HG03095 (cell line): Measurements from ENCODE around the gene PTPRE.

Source experiments
- ATAC-seq: cut with Tn5 transposase; IDR thresholded peaks from one replicate; pipeline ENCODE4 v1.9.1; 2021; ENCODE audit warnings: moderate library complexity; ENCODE audit not compliant: unreplicated experiment

Gene PTPRE

GRCh38 chr10:127948791-127949190, 41.9 kb downstream of the PTPRE start:
- ATAC-seq = no peak

GRCh38 chr10:127949831-127950230, 42.9 kb downstream of the PTPRE start:
- no peak for ATAC-seq

DNA sequence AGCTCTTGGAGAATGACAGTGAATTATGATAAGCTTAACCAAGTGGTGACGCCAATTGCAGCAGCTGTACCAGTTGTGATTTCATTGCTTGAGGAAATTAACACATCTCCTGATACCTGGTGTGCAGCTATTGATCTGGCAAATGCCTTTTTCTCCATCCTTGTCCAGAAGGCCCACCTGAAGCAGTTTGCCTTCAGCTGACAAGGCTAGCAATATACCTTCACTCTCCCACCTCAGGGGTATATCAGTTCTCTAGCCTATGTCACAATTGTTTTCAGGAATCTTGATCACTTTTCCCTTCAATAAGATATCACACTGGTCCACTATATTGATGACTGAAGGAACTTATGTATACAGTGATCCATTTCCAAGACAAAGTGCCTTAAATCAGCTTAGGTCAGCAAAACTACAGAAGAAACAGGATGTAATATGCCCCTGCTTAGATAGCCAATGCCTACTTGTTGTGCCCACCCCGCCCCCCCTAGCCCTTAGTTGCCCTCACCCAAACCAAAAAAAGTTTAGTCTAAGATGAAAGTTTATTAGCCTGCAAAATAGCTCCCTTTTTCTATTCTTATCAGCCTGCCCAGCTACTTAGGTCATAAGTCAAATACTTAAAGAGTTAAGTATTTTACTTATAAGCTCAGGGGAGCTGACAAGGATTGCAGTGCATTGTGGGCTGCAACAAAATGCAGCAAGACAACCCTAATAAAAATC, 45.1 kb downstream of the PTPRE start:
- ATAC-seq = no peak

DNA sequence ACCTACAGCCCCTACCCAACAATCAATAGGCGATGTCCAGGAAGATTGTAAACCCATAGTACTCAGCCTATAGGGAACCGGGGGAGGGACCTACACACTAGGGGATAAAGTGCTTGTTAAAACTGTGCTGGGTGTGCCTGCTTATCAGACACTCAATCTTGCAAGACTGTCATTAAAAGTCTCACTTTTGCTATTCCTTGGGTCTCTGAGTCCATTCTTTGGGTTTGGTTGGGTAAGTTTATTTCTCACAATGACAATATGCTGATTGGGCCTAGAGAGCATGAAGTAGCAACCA, 45.6 kb downstream of the PTPRE start:
- ATAC-seq = no peak

- ATAC-seq = no peak
These were observed 46.0 kb downstream of the PTPRE start for GRCh38 chr10:127952918-127953317.

- no peak for ATAC-seq
These were observed 47.0 kb downstream of the PTPRE start for GRCh38 chr10:127953876-127954275.

DNA sequence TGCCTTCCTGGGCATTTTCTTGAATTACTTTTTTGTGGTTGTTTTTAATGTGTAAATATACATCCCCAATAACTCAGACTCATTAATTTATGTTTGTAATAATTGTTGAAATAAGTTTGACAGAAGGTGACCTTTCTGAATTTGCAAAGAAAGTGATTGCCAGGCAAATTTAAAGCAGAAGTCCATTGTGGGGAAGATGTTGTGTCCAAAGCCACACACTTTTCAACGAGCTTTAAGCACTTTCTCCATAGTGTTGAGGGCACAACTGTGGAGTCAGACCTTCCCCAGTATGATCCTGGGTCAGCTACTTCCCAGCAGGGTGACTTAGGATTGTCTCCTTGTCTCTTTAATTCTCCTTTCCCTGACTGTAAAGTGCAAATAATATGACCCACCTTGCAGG, 52.5 kb downstream of the PTPRE start:
- no peak for ATAC-seq

DNA sequence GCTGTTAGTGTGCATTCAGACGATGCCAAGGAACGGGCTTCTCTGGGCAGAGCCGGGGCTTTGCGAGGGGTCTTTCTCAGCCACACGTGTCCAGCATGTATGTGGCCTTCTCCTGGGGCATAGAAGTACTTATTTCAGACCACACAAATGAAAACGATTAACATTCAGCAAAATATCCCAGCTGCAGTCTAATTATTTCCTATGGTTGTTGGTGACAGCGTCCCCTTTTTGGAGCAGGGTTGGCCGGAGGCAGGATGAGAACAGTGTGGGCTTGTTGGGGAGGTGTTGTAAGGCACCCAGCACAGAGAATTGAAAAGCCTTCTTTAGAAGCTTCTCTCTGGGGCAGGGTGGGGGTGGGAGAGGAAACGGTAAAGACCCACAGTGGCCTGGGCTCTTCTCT, 54.2 kb downstream of the PTPRE start:
- no peak for ATAC-seq

- ATAC-seq = no peak
These were observed 55.3 kb downstream of the PTPRE start for GRCh38 chr10:127962205-127962604.

DNA sequence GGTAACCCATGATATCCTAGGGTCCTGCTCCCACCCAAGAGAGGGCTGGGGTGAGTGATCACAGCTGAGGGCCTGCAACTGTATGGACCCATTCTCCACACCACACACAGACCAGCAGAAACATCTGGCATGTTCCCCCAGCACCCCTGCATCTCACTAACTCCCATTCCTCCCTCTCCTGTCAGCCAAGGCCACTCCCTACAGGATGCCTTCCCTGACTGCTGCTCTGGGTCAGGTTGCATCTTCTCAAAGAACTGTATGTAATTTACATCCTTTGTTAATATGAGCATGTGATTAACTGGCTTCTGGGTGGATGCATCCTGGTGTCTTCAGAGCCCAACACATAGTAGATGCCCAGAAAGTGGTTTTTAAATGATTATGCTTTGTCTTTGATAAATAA, 56.2 kb downstream of the PTPRE start:
- ATAC-seq = no peak

- ATAC-seq = no peak
These were observed 57.7 kb downstream of the PTPRE start for GRCh38 chr10:127964621-127965020.

DNA sequence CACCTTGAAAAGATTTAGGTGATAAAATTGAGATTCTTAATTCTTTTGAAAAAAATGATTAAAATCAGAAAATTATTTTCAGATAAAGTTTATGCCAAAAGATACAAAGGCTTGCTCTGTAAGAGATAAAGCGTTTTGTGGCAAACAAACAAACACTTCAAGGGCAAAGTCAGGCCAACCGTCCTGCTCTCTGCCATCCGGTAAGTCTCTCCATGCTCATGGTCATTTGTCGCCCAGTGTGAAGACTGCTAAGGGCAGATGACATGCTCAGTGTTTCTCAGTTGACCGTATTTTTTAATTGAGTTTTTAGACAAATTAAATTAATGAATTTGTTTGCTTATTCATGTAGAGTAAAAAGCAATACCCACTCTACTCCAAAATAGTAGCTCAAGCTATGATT, 60.0 kb downstream of the PTPRE start:
- ATAC-seq = no peak

DNA sequence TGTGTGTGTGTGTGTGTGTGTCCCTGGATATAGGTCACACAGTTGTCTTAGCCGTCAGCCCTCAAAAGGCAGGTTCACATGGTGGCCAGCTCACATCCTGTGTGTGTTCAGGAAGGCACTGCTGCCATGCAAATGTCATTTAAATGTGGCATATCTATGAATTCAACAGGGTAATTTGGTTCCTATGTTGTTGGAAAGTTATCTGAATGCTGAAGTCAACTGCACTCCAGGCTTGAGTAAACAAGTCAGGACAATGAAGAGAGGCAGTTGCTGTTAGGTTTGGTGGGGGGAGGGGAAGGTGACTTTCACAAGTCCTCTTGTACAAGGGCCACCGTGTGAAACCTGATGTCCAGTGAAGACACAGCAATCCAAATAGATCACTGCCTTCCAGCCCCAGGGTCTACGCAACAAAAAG, 61.1 kb downstream of the PTPRE start:
- ATAC-seq = no peak

GRCh38 chr10:127968659-127969058, 61.8 kb downstream of the PTPRE start:
- ATAC-seq = no peak

DNA sequence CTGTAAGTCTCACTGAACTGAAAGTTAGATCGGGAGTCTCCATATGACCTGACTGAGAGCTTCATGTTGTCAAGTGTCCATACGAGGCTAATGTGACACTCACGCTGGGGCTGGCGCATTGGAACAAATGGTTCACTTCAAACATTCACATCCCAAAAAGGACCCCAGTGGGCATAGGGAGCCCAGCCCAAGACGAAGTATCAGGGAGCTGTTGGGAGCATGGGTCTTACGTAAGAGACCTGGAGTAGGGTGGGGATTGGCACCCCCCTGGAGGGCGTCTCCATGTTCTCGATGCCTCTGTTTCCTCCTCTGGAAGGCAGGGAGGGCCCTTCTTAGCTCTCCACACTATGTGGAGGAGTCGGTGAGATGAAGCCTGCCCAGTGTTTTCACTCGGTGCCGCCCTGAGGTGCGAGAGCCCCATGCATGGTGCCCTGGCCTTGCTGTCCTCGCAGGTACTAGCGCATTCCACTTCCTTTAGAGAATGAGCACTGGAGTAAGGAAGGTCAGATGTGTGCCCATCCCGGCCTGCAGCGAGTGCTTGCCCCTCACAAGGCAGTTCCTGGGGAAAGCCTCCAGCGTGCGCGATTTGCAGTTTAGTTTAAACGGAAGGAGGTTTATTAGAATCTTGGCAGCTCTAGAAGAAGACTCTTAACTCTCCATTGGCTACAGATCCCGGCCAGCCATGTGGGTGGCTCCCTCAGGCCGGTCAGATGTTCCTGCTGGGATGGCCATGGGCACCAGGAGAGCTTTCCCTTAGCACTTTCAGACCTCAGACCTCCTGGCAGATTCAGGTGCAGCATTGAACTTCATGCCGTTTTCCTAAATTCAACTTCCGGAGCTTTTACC, 64.4 kb downstream of the PTPRE start:
- no peak for ATAC-seq

- no peak for ATAC-seq
These were observed 65.2 kb downstream of the PTPRE start for GRCh38 chr10:127971963-127972615.

DNA sequence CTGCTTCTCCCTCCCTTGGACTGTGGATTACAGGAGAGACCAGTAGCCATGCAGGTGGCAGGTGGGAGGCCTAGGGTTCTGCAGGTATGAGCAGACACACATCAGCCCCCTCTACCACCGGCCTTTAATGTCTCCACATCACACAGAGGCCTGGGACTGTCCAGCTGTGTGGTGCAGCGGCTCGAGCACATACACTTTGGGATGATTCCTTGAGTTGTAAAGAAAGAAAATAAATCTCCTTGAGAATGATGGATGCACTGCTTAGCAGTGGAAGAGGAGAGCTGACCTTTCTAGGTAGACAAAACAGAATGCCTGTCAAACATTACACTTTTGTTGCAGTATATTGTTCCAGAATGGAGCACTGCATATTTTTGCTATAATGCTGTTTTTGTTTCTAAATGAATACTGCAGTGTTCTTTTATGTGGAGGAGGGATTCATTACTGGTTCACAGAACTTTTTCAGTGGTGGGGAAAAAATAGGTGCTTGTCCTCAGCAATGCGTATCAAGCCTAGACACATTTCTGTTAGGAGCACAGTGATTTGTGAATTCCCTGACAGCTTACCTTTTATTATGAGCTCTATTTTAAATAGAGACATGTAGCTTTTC, 66.0 kb downstream of the PTPRE start:
- ATAC-seq = no peak

- no peak for ATAC-seq
These were observed 66.9 kb downstream of the PTPRE start for GRCh38 chr10:127973791-127974311.

GRCh38 chr10:127974911-127975310, 68.0 kb downstream of the PTPRE start:
- ATAC-seq = no peak

- no peak for ATAC-seq
These were observed 69.4 kb downstream of the PTPRE start for GRCh38 chr10:127976286-127976685.

- ATAC-seq = no peak
These were observed 69.9 kb downstream of the PTPRE start for GRCh38 chr10:127976701-127977356.
